H1 (cell line): ENCODE data around the gene SH3PXD2A. TPM values are rescaled to one million over a fixed set of nuclear protein-coding genes. Genes with fewer than 3 reads are reported as not detected.

Experiments used
- CTCF ChIA-PET: fragments of 300-600 bp; sonication (Branson Sonifier 250); formaldehyde crosslinking; loops from one replicate; lab custom pipeline; 2021; ENCODE audit not compliant: partially characterized antibody; lab: Charles Lee
- POLR2A ChIA-PET: fragments of 300-600 bp; sonication (Branson Sonifier 250); formaldehyde crosslinking; loops from one replicate; lab custom pipeline; 2021; ENCODE audit warnings: inconsistent platforms; ENCODE audit not compliant: partially characterized antibody; lab: Charles Lee
- DNase-seq, 2 experiments: peaks; one replicate each; pipeline versions ENCODE4 v3.0.0 to v3.0.0-alpha.2; 2010 to 2022; ENCODE audit warnings: low spot score in 2 of 2, low read depth in 1 of 2, mixed read lengths in 1 of 2
- FAIRE-seq: peaks from 2 replicates; lab custom pipeline; 2011; peaks lifted over from hg19 to GRCh38; lab: Jason Lieb, UNC
- H2AFZ ChIP-seq: 2 replicates; pipeline ENCODE4 v1.8.1; 2012; ENCODE audit warnings: low read length, inconsistent platforms
- H2AK5ac ChIP-seq: 2 replicates; pipeline ENCODE4 v1.6.1; 2013; ENCODE audit warnings: low read depth, low read length
- H2BK120ac ChIP-seq: replicated peaks from 2 replicates; pipeline ENCODE3; 2013; ENCODE audit warnings: low read depth, low read length, inconsistent platforms
- H2BK12ac ChIP-seq: 2 replicates; pipeline ENCODE4 v1.6.1; 2013; ENCODE audit warnings: low read depth, low read length
- H2BK15ac ChIP-seq: 2 replicates; pipeline ENCODE4 v1.6.1; 2013; ENCODE audit warnings: low read length
- H2BK20ac ChIP-seq: 2 replicates; pipeline ENCODE4 v1.6.1; 2013; ENCODE audit warnings: low read length
- H2BK5ac ChIP-seq: 2 replicates; pipeline ENCODE4 v1.6.1; 2013; ENCODE audit warnings: low read depth, low read length
- H3K14ac ChIP-seq: 2 replicates; pipeline ENCODE4 v1.6.1; 2013; ENCODE audit warnings: inconsistent platforms; ENCODE audit not compliant: insufficient read length
- H3K18ac ChIP-seq: 2 replicates; pipeline ENCODE4 v1.6.1; 2013; ENCODE audit warnings: low read length; ENCODE audit errors: extremely low read depth
- H3K23ac ChIP-seq: 2 replicates; pipeline ENCODE4 v1.6.1; 2013; ENCODE audit warnings: inconsistent platforms; ENCODE audit not compliant: insufficient read length
- H3K23me2 ChIP-seq: 2 replicates; pipeline ENCODE4 v1.6.1; 2013; ENCODE audit warnings: low read depth, low read length
- H3K27ac ChIP-seq: 2 replicates; pipeline ENCODE4 v1.6.1; 2011; ENCODE audit warnings: low read depth, low read length, inconsistent platforms
- H3K27me3 ChIP-seq, 4 experiments: replicated peaks in 1 of 4; 1 replicate in 1 of 4; 2 replicates in 3 of 4; pipeline versions ENCODE4 v1.6.1 to v1.8.1; 2011 to 2013; ENCODE audit warnings: low read length in 3 of 4, mild to moderate bottlenecking in 3 of 4, inconsistent platforms in 2 of 4, mixed read lengths in 2 of 4, moderate library complexity in 1 of 4; ENCODE audit not compliant: control insufficient read depth in 3 of 4, insufficient read depth in 3 of 4; ENCODE audit errors: extremely low read depth in 1 of 4
- H3K36me3 ChIP-seq, 4 experiments: 2 replicates each; pipeline versions ENCODE4 v1.6.1 to v1.8.1; 2011 to 2013; ENCODE audit warnings: mild to moderate bottlenecking in 4 of 4, low read length in 3 of 4, moderate library complexity in 2 of 4, control low read depth in 1 of 4, inconsistent platforms in 1 of 4; ENCODE audit not compliant: insufficient read depth in 4 of 4, control insufficient read depth in 2 of 4
- H3K4ac ChIP-seq: replicated peaks from 2 replicates; pipeline ENCODE3; 2013; ENCODE audit warnings: low read length, low read depth, mixed read lengths, inconsistent platforms; ENCODE audit not compliant: insufficient read length
- H3K4me1 ChIP-seq, 4 experiments: replicated peaks in 1 of 4; 1 replicate in 1 of 4; 2 replicates in 3 of 4; pipeline versions ENCODE4 v1.6.1 to v1.8.1; 2011 to 2013; ENCODE audit warnings: low read length in 3 of 4, inconsistent platforms in 2 of 4, mixed read lengths in 1 of 4; ENCODE audit not compliant: insufficient read depth in 4 of 4, control insufficient read depth in 3 of 4
- H3K4me2 ChIP-seq, 2 experiments: 2 replicates each; pipeline versions ENCODE4 v1.6.1 to v1.8.1; 2011 to 2013; ENCODE audit warnings: low read depth in 2 of 2, low read length in 2 of 2, control low read depth in 1 of 2, inconsistent platforms in 1 of 2, mild to moderate bottlenecking in 1 of 2; ENCODE audit not compliant: insufficient read depth in 1 of 2
- H3K4me3 ChIP-seq, 4 experiments: fragments of 200-600, 300-600 bp in 1 of 4; sonication (generic), shearing (Covaris generic), sonication (Bioruptor Twin) in 1 of 4; 2 replicates each; pipeline versions ENCODE4 v1.5.1 to v1.8.1; 2011 to 2016; ENCODE audit warnings: low read length in 4 of 4, low read depth in 3 of 4, control low read depth in 2 of 4, inconsistent platforms in 2 of 4, mild to moderate bottlenecking in 2 of 4, mixed read lengths in 1 of 4, moderate library complexity in 1 of 4; ENCODE audit not compliant: insufficient read depth in 2 of 4; ENCODE audit errors: extremely low read depth in 1 of 4
- H3K56ac ChIP-seq: replicated peaks from 2 replicates; pipeline ENCODE3; 2013; ENCODE audit warnings: low read depth, mild to moderate bottlenecking, mixed read lengths, low read length, inconsistent platforms; ENCODE audit not compliant: insufficient read length
- H3K79me1 ChIP-seq: 2 replicates; pipeline ENCODE4 v1.6.1; 2013; ENCODE audit warnings: low read depth, low read length, control low read depth
- H3K79me2 ChIP-seq, 2 experiments: 2 replicates each; pipeline versions ENCODE4 v1.6.1 to v1.8.1; 2012 to 2013; ENCODE audit warnings: low read length in 2 of 2, mild to moderate bottlenecking in 2 of 2, inconsistent platforms in 1 of 2; ENCODE audit not compliant: insufficient read depth in 2 of 2, control insufficient read depth in 1 of 2
- H3K9ac ChIP-seq, 4 experiments: replicated peaks in 1 of 4; 1 replicate in 1 of 4; 2 replicates in 3 of 4; pipeline versions ENCODE4 v1.6.1 to v1.8.1; 2011 to 2013; ENCODE audit warnings: low read depth in 3 of 4, low read length in 3 of 4, control low read depth in 2 of 4, mild to moderate bottlenecking in 2 of 4, moderate library complexity in 2 of 4, inconsistent platforms in 1 of 4; ENCODE audit errors: extremely low read depth in 1 of 4
- H3K9me3 ChIP-seq, 2 experiments: 2 replicates each; pipeline versions ENCODE4 v1.6.1 to v1.8.1; 2012 to 2013; ENCODE audit warnings: mild to moderate bottlenecking in 2 of 2, moderate library complexity in 2 of 2, control low read depth in 1 of 2, inconsistent platforms in 1 of 2, low read depth in 1 of 2, low read length in 1 of 2, mixed read lengths in 1 of 2; ENCODE audit not compliant: insufficient read depth in 2 of 2
- H4K20me1 ChIP-seq, 2 experiments: replicated peaks in 1 of 2; 2 replicates each; pipeline versions ENCODE3 to v1.8.1; 2011 to 2013; ENCODE audit warnings: inconsistent platforms in 2 of 2, low read length in 2 of 2, mild to moderate bottlenecking in 1 of 2; ENCODE audit not compliant: insufficient read depth in 2 of 2, control insufficient read depth in 1 of 2
- H4K5ac ChIP-seq: 2 replicates; pipeline ENCODE4 v1.6.1; 2013; ENCODE audit warnings: low read length, low read depth, mixed read lengths, inconsistent platforms; ENCODE audit not compliant: insufficient read length
- H4K8ac ChIP-seq: 2 replicates; pipeline ENCODE4 v1.8.0; 2013; ENCODE audit warnings: mild to moderate bottlenecking, moderate library complexity, low read length, inconsistent platforms; ENCODE audit not compliant: insufficient read depth; ENCODE audit errors: extremely low read depth
- H4K91ac ChIP-seq: replicated peaks from 2 replicates; pipeline ENCODE3; 2013; ENCODE audit warnings: low read length, mixed read lengths, inconsistent platforms; ENCODE audit not compliant: insufficient read length
- BACH1 ChIP-seq: IDR thresholded peaks from 2 replicates; pipeline ENCODE4 v1.6.1; 2012; ENCODE audit warnings: low read length, improper control_type of control experiment
- BCL11A ChIP-seq, 2 experiments: IDR thresholded peaks; one replicate each; pipeline ENCODE4 v1.6.1; 2011; ENCODE audit warnings: low read depth in 2 of 2, low read length in 2 of 2, mild to moderate bottlenecking in 2 of 2
- CBX5 ChIP-seq: fragments of 300-800, 300-1000 bp; sonication (generic); IDR thresholded peaks from 2 replicates; pipeline ENCODE4 v1.7.1; 2016; ENCODE audit warnings: antibody characterized with exemption, low read length, low read depth
- CHD1 ChIP-seq: IDR thresholded peaks from 2 replicates; pipeline ENCODE4 v1.6.1; 2012; ENCODE audit warnings: low read depth, low read length, improper control_type of control experiment
- GABPA ChIP-seq: IDR thresholded peaks from 2 replicates; pipeline ENCODE4 v1.6.1; 2011; ENCODE audit warnings: mild to moderate bottlenecking, low read length, moderate library complexity, borderline replicate concordance; ENCODE audit not compliant: insufficient read depth
- KDM1A ChIP-seq: fragments of 200-600, 300-600 bp; sonication (generic); IDR thresholded peaks from 2 replicates; pipeline ENCODE4 v1.7.1; 2016; ENCODE audit warnings: mild to moderate bottlenecking, low read length, borderline replicate concordance
- RBBP5 ChIP-seq: IDR thresholded peaks from 2 replicates; pipeline ENCODE4 v1.7.1; 2012; ENCODE audit warnings: low read depth, mild to moderate bottlenecking, inconsistent platforms, low read length, moderate library complexity, borderline replicate concordance
- ZNF274 ChIP-seq: IDR thresholded peaks from 2 replicates; pipeline ENCODE4 v1.7.0; 2012; ENCODE audit warnings: low read length, borderline replicate concordance; ENCODE audit errors: extremely low read depth
- WGBS, 2 experiments: shearing (Covaris generic) in 1 of 2; methylation state at CpG; one replicate each; pipeline versions ENCODE4 v1.1.6 to v1.1.7; 2013 to 2015; ENCODE audit warnings: low lambda C conversion rate in 2 of 2, mixed read lengths in 2 of 2, inconsistent platforms in 1 of 2, low coverage in 1 of 2, missing lambda C conversion rate in 1 of 2; ENCODE audit not compliant: insufficient replicate concordance in 2 of 2, insufficient coverage in 1 of 2, insufficient read length in 1 of 2; ENCODE audit errors: extremely low coverage in 1 of 2, missing lambda C conversion rate in 1 of 2; 5-methylcytosine and 5-hydroxymethylcytosine counted together
- polyA plus RNA-seq, 7 experiments: library from polyadenylated mRNA; depleted of rRNA in 3 of 7; stranded (reverse) in 5 of 7; unstranded in 2 of 7; fragments of >200 nt in 5 of 7; fragments of 200-250 nt in 2 of 7; gene quantifications; 1 replicate in 5 of 7; 2 replicates in 1 of 7; 4 replicates in 1 of 7; pipeline versions ENCODE4 v1.2.1 to v1.2.3, GENCODE V29; 2011 to 2013; ENCODE audit warnings: missing spikeins in 2 of 7, mixed read lengths in 2 of 7
- total RNA-seq: library from RNA; stranded (reverse); fragmentation: NEBNext Ultra II Directional; extraction: Animal tissue kit (Norgen Biotek cat#: 25700); gene quantifications from 2 replicates; pipeline ENCODE4 v1.2.1, GENCODE V29; 2021

The SH3PXD2A gene
- total and polyA plus RNA-seq, 2 of the 8 experiments (the other 6 are each of a cell fraction or from before 2014, with no cell fraction given): 5.4 to 16.3 TPM

DNA sequence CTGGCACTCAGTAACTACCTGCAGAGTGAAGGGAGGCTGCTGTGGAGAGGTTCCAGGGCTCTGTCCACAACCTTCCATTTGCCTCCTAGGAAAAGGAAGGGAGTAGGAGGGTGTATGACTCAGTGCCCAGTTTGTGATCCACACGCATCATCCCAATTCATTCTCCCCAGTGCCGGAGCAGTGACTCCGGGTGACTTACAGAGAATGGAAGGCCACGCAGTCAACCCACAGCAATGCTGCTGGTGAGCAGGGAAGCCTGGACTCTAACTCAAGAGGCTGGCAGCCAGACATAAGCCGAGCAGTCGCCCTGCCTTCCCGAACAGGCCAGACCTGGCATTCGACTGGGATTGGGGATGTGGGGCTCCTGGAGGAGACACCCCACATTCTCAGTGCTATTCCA is 139.9 kb downstream of the SH3PXD2A start:
- DNase-seq: no peak
- FAIRE-seq: no peak
- no peaks in the 10 kb centered on the region for H3K79me1 ChIP-seq
- no peaks in the 10 kb centered on the region; the same call in 1 of the 2 replicates for H3K23me2 ChIP-seq
- no peak overlapping the region for H2BK5ac ChIP-seq
- WGBS, 2 experiments: 90% methylated on average over 8 of the region's 8 CpGs; no CpG with 5 or more reads in 1 of the 2 experiments
- H3K27me3 ChIP-seq: no peaks in the 10 kb centered on the region
- ChIA-PET POLR2A (interaction anchor here (0.8 kb wide), 2 partner anchors 11 to 146 kb away, joined by 3 read pairs; no protein-coding TSS in a partner anchor), CTCF (interaction anchor here (0.5 to 13.5 kb wide), 13 partner anchors 7 to 167 kb away, joined by 3 to 199 read pairs (median 21); partner anchors contain the start of gene SH3PXD2A)
- no peak overlapping the region for H3K4me2 ChIP-seq
- H2BK12ac ChIP-seq: no peak overlapping the region
- TF ChIP-seq BACH1 (no peak), CBX5 (no peak), CHD1 (no peak), GABPA (no peak), RBBP5 (no peak), KDM1A (no peak), ZNF274 (no peak), BCL11A (IDR thresholded peaks at IDR 0.05; ENCODE audit: low read depth in 2 of 2, low read length in 2 of 2) (no peak)
- H2AK5ac ChIP-seq: no peak overlapping the region
- no peak overlapping the region for H3K4ac ChIP-seq
- no peaks in the 10 kb centered on the region for H3K36me3 ChIP-seq
- H3K79me2 ChIP-seq: no peaks in the 10 kb centered on the region
- no peak overlapping the region for H3K14ac ChIP-seq
- H3K9me3 ChIP-seq: no peaks in the 10 kb centered on the region
- H3K56ac ChIP-seq: no peak overlapping the region
- no peak overlapping the region for H4K8ac ChIP-seq
- no peak overlapping the region for H3K9ac ChIP-seq
- no peak overlapping the region for H2BK120ac ChIP-seq
- peaks cover 0 to 3% (median 1%) of the 10 kb centered on the region in 4 experiments; a peak in 2 of 7 replicates for H3K4me1 ChIP-seq
- no peak overlapping the region for H2AFZ ChIP-seq
- peaks cover 0 to 3% of the 10 kb centered on the region in 2 experiments for H4K20me1 ChIP-seq
- H4K91ac ChIP-seq: no peak overlapping the region
- no peak overlapping the region for H3K18ac ChIP-seq
- no peak overlapping the region for H3K27ac ChIP-seq
- no peak overlapping the region for H4K5ac ChIP-seq
- 0 out of 2 replicates have a peak overlapping the region, but pooled peaks have one; percentile 29 for H2BK15ac ChIP-seq
- H3K4me3 ChIP-seq: no peak overlapping the region
- no peak overlapping the region for H2BK20ac ChIP-seq
- H3K23ac ChIP-seq: no peak overlapping the region
